ENCODE results near the gene PLLP.

GRCh38 chr16:57238682-57239081, 45.8 kb downstream of the PLLP start:
- TF ChIP-seq, protein P1, sequence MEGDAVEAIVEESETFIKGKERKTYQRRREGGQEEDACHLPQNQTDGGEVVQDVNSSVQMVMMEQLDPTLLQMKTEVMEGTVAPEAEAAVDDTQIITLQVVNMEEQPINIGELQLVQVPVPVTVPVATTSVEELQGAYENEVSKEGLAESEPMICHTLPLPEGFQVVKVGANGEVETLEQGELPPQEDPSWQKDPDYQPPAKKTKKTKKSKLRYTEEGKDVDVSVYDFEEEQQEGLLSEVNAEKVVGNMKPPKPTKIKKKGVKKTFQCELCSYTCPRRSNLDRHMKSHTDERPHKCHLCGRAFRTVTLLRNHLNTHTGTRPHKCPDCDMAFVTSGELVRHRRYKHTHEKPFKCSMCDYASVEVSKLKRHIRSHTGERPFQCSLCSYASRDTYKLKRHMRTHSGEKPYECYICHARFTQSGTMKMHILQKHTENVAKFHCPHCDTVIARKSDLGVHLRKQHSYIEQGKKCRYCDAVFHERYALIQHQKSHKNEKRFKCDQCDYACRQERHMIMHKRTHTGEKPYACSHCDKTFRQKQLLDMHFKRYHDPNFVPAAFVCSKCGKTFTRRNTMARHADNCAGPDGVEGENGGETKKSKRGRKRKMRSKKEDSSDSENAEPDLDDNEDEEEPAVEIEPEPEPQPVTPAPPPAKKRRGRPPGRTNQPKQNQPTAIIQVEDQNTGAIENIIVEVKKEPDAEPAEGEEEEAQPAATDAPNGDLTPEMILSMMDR (IDR thresholded peaks at IDR 0.05), result no peak
- no peak for TF ChIP-seq POLR2A (IDR thresholded peaks at IDR 0.05)
